Left ventricle myocardium inferior (tissue), 1 donor: Measurements from ENCODE around the gene TMEM181. TPM values are rescaled to one million over a fixed set of nuclear protein-coding genes. Genes with fewer than 3 reads are reported as not detected.
A peak's percentile ranks its signal among the peaks of the same experiment; 100 is the strongest.

Experiments
- DNase-seq: peaks from one replicate; pipeline ENCODE4 v3.0.0-alpha.2; 2020
- H3K27ac ChIP-seq: fragments of 200-600 bp; replicated peaks from 2 replicates; pipeline ENCODE4 v1.8.0; 2021
- H3K27me3 ChIP-seq: fragments of 200-600 bp; 2 replicates; pipeline ENCODE4 v1.8.0; 2021; ENCODE audit warnings: low read depth
- H3K36me3 ChIP-seq: fragments of 200-600 bp; 2 replicates; pipeline ENCODE4 v1.8.0; 2021
- H3K4me1 ChIP-seq: fragments of 200-600 bp; 2 replicates; pipeline ENCODE4 v1.8.0; 2021
- H3K4me3 ChIP-seq: fragments of 200-600 bp; 2 replicates; pipeline ENCODE4 v1.8.0; 2021; ENCODE audit warnings: mild to moderate bottlenecking, moderate library complexity
- H3K9me3 ChIP-seq: fragments of 200-600 bp; replicated peaks from 2 replicates; pipeline ENCODE4 v1.8.0; 2021
- intact Hi-C: fragments of 100-400 bp; cut with micrococcal nuclease; formaldehyde crosslinking; loops from one replicate; pipeline ENCODE4 v1.11.0; 2022
- total RNA-seq: library from RNA; stranded (reverse); fragmentation: NEBNext Ultra II Directional; extraction: Animal tissue kit (Norgen Biotek cat#: 25700); gene quantifications from one replicate; pipeline ENCODE4 v1.2.1, GENCODE V29; 2021
- TF ChIP-seq, protein P1 (sequence below): fragments of 200-600 bp; IDR thresholded peaks from 2 replicates; pipeline ENCODE4 v1.8.0; 2021; ENCODE audit warnings: antibody characterized with exemption, mild to moderate bottlenecking, borderline replicate concordance
- donor health status: DM: no; HTN: yes; CAD: no; lungs with severe emphysema.

Gene TMEM181
- total RNA-seq, 1 donor from 2014 or later, result 8.8 TPM

DNA sequence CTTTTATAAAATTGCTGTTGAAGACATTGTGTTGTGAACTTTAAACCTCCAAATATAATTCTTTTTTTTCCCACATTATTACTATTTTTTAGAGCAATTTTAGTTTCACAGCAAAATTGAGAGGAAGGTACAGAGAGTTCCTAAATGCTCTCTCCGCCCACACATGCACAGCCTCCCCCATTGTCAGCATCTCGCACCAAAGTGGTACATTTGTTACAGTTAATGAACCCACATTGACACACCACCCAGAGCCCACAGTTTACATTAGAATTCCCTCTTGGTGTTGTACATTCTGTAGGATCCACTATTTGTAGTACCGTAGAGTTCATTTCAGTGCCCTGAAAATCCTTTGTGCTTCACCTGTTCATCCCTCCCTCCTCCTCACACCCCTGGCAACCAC lies 33.8 kb downstream of the TMEM181 start:
- Histone ChIP-seq H3K9me3 (no peaks in the 10 kb centered on the region), H3K27ac (no peak overlapping the region), H3K36me3 (peaks cover 65% of the 10 kb centered on the region), H3K4me3 (no peak overlapping the region), H3K4me1 (no peaks in the 10 kb centered on the region), H3K27me3 (no peaks in the 10 kb centered on the region)
- no peak for DNase-seq
- TF ChIP-seq, protein P1, sequence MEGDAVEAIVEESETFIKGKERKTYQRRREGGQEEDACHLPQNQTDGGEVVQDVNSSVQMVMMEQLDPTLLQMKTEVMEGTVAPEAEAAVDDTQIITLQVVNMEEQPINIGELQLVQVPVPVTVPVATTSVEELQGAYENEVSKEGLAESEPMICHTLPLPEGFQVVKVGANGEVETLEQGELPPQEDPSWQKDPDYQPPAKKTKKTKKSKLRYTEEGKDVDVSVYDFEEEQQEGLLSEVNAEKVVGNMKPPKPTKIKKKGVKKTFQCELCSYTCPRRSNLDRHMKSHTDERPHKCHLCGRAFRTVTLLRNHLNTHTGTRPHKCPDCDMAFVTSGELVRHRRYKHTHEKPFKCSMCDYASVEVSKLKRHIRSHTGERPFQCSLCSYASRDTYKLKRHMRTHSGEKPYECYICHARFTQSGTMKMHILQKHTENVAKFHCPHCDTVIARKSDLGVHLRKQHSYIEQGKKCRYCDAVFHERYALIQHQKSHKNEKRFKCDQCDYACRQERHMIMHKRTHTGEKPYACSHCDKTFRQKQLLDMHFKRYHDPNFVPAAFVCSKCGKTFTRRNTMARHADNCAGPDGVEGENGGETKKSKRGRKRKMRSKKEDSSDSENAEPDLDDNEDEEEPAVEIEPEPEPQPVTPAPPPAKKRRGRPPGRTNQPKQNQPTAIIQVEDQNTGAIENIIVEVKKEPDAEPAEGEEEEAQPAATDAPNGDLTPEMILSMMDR, result no peak
- intact Hi-C loops, result no loop called here

DNA sequence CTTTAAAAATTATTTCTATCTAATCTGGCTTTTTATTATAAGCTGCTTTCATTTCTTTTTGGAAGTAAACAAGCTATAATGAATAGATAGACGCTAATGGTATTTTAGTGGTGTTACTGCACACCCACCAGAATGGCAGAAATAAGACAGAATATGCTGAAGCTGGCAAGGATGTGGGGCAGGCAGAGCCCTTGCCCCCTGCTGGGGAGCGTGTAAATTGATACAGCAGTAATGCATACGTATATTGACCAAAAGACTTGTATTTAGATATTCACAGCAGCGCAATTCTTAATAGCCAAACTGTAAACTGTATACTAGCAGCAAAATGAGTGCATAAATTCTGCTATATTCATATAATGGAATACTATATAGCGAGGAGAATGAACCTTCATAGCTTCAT lies 35.3 kb downstream of the TMEM181 start:
- H3K9me3 ChIP-seq, result no peaks in the 10 kb centered on the region
- H3K27ac ChIP-seq, result no peak overlapping the region
- H3K4me1 ChIP-seq, result no peaks in the 10 kb centered on the region
- H3K27me3 ChIP-seq, result no peaks in the 10 kb centered on the region
- DNase-seq, result no peak
- H3K4me3 ChIP-seq, result no peak overlapping the region
- TF ChIP-seq, protein P1, result peak; percentile 11
- peaks cover 66% of the 10 kb centered on the region for H3K36me3 ChIP-seq
- intact Hi-C loops, result no loop called here

DNA sequence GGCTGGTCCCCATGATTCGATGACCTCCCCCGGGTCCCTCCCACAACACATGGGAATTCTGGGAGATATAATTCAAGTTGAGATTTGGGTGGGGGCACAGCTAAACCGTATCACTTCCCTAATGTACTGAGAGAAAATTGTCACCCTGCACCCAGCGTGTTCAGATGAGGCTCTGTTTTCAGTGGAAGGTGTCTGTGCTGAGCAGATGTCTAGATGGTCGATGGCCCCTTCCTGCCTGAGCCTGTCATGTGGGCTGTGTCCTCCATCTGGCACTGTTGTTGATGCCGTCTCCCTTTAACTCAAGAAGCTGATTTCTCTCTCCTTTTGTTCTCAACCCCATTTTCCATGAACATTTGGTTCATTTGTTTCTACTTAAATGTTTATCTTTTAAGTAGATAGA lies 37.0 kb downstream of the TMEM181 start:
- TF ChIP-seq, protein P1, result no peak
- intact Hi-C loops, result no loop called here
- Histone ChIP-seq H3K27me3 (no peaks in the 10 kb centered on the region), H3K36me3 (peaks cover 62% of the 10 kb centered on the region), H3K27ac (no peak overlapping the region), H3K4me3 (no peak overlapping the region), H3K9me3 (no peaks in the 10 kb centered on the region), H3K4me1 (no peaks in the 10 kb centered on the region)
- no peak for DNase-seq

DNA sequence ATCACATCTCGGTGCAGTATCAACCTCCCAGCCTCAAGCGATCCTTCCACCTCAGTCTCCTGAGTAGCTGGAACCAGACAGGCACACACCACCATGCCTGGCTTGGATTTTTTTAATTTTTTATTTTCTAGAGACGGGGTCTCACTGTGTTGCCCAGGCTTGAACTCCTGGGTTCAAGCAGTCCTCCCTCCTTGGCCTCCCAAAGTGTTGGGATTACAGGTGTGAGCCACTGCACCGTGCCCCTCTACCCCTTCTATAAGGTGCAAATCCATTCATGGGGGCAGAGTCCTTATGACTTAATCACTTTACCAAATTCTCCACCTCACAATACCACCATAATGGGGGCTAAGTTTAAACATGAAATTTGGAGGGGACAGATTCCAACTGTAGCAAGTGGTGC lies 37.7 kb downstream of the TMEM181 start:
- no peaks in the 10 kb centered on the region for H3K9me3 ChIP-seq
- no peak overlapping the region for H3K4me3 ChIP-seq
- TF ChIP-seq, protein P1, result no peak
- H3K27ac ChIP-seq, result no peak overlapping the region
- peaks cover 55% of the 10 kb centered on the region for H3K36me3 ChIP-seq
- H3K27me3 ChIP-seq, result no peaks in the 10 kb centered on the region
- intact Hi-C loops, result no loop called here
- DNase-seq, result no peak
- no peaks in the 10 kb centered on the region for H3K4me1 ChIP-seq

DNA sequence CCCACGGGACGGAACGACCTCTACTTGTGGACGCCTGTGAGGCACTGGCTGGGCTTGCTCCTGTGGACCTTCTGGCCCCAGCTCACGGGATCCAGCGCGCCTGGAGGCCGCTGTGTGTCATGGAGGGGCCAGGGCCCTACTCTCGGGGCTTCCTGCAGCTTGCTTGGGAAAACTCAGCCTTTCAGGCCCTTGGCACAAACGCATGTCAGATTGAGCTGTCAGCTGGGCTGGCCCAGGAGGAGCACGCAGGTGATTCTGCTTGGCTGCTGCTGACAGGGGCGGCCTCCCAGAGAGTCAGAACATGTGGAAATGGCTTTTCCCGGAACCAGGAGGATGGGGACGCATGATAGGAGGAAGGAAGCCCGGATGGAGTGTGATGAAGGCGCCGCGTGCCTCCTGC lies 39.7 kb downstream of the TMEM181 start:
- H3K27me3 ChIP-seq, result no peaks in the 10 kb centered on the region
- H3K9me3 ChIP-seq, result no peaks in the 10 kb centered on the region
- no peak for DNase-seq
- peaks cover 37% of the 10 kb centered on the region for H3K36me3 ChIP-seq
- H3K4me3 ChIP-seq, result no peak overlapping the region
- H3K4me1 ChIP-seq, result no peaks in the 10 kb centered on the region
- intact Hi-C loops, result loop anchor here (10.0 kb wide), 1 partner anchor 85 kb away; no protein-coding TSS in a partner anchor
- H3K27ac ChIP-seq, result no peak overlapping the region
- TF ChIP-seq, protein P1, result no peak
